Uterus (tissue), 4 donors: ENCODE measurements around the gene TMEM258. TPM values are rescaled to one million over a fixed set of nuclear protein-coding genes. Genes with fewer than 3 reads are reported as not detected.

ENCODE experiments used
- DNase-seq, 2 donors: peaks; one replicate each; pipeline ENCODE4 v3.0.0-alpha.2; 2019 to 2020
- H3K27ac ChIP-seq, 2 donors: fragments of 200-600 bp; sonication (generic); 1 replicate in 1 of 2; 2 replicates in 1 of 2; pipeline ENCODE4 v1.5.1; 2016 to 2018
- H3K27me3 ChIP-seq, 2 donors: fragments of 200-600 bp; sonication (generic); one replicate each; pipeline ENCODE4 v1.5.1; 2018 to 2019; ENCODE audit warnings: control low read depth in 1 of 2
- H3K36me3 ChIP-seq, 2 donors: fragments of 200-600 bp; sonication (generic); one replicate each; pipeline ENCODE4 v1.5.1; 2019; ENCODE audit warnings: control low read depth in 1 of 2
- H3K4me1 ChIP-seq, 2 donors: fragments of 200-600 bp; sonication (generic); one replicate each; pipeline ENCODE4 v1.5.1; 2018 to 2019; ENCODE audit warnings: control low read depth in 1 of 2
- H3K4me3 ChIP-seq, 2 donors: fragments of 200-600 bp; sonication (generic); 1 replicate in 1 of 2; 2 replicates in 1 of 2; pipeline ENCODE4 v1.5.1; 2018 to 2019; ENCODE audit warnings: mild to moderate bottlenecking in 1 of 2
- H3K9me3 ChIP-seq, 2 donors: fragments of 200-600 bp; sonication (generic); one replicate each; pipeline ENCODE4 v1.5.1; 2019; ENCODE audit warnings: control low read depth in 1 of 2
- CTCF ChIP-seq, 4 experiments: fragments of 200-600 bp in 2 of 4; fragments of 450-650 bp in 2 of 4; sonication (generic) in 2 of 4; IDR thresholded peaks; one replicate each; pipeline ENCODE4 v1.5.1; 2016 to 2019; ENCODE audit warnings: antibody characterized with exemption in 4 of 4, mild to moderate bottlenecking in 2 of 4, moderate library complexity in 1 of 4
- POLR2A ChIP-seq, 2 donors: fragments of 450-650 bp; IDR thresholded peaks; one replicate each; pipeline ENCODE4 v1.6.1; 2016; ENCODE audit warnings: antibody characterized with exemption in 2 of 2, mild to moderate bottlenecking in 1 of 2, moderate library complexity in 1 of 2
- intact Hi-C: fragments of 100-400 bp; cut with DNase I; formaldehyde crosslinking; loops from one replicate; pipeline ENCODE4 v1.15.1; 2023; ENCODE audit warnings: low total_unique reads
- total RNA-seq, 4 donors: library from RNA; depleted of rRNA in 3 of 4; stranded (reverse); fragments of >200 nt in 3 of 4; gene quantifications; one replicate each; pipeline versions ENCODE4 v1.1.0 to v1.2.4, GENCODE V29; 2014 to 2023
- donor health status: DM: yes; HTN: yes; CAD: no.

The TMEM258 gene
- total RNA-seq, 4 donors from 2014 or later = 14.6 to 96.9 (median 38.7) TPM

GRCh38 chr11:61776561-61777075, 15.8 kb downstream of the TMEM258 start:
- H3K27ac ChIP-seq = peak overlapping the region in 1 of 2 donors; percentile 52
- H3K4me1 ChIP-seq = peaks cover 0 to 4% of the 10 kb centered on the region in 2 donors
- H3K27me3 ChIP-seq = no peaks in the 10 kb centered on the region
- no peak overlapping the region for H3K4me3 ChIP-seq
- TF ChIP-seq POLR2A (IDR thresholded peaks at IDR 0.05) (no peak), CTCF (IDR thresholded peaks at IDR 0.05) (peak; percentile 47 to 52 (median 48))
- H3K9me3 ChIP-seq = no peaks in the 10 kb centered on the region
- no peak for DNase-seq
- H3K36me3 ChIP-seq = no peaks in the 10 kb centered on the region
- intact Hi-C loops = no loop called here

GRCh38 chr11:61775606-61776554, 16.5 kb downstream of the TMEM258 start:
- Histone ChIP-seq H3K4me1 (peaks cover 0 to 4% of the 10 kb centered on the region in 2 donors), H3K27me3 (no peaks in the 10 kb centered on the region), H3K36me3 (no peaks in the 10 kb centered on the region), H3K9me3 (no peaks in the 10 kb centered on the region), H3K27ac (peak overlapping the region; percentile 67 to 80), H3K4me3 (no peak overlapping the region)
- TF ChIP-seq CTCF (IDR thresholded peaks at IDR 0.05) = no peak
- TF ChIP-seq POLR2A (IDR thresholded peaks at IDR 0.05) = no peak
- no peak for DNase-seq
- intact Hi-C loops = no loop called here

- Histone ChIP-seq H3K4me3 (no peak overlapping the region), H3K36me3 (no peaks in the 10 kb centered on the region), H3K27me3 (no peaks in the 10 kb centered on the region), H3K4me1 (peaks cover 0 to 4% of the 10 kb centered on the region in 2 donors), H3K9me3 (no peaks in the 10 kb centered on the region), H3K27ac (peak overlapping the region; percentile 57 to 80)
- DNase-seq = no peak
- no peak for TF ChIP-seq CTCF (IDR thresholded peaks at IDR 0.05)
- TF ChIP-seq POLR2A (IDR thresholded peaks at IDR 0.05) = no peak
- intact Hi-C loops = no loop called here
These were observed 17.3 kb downstream of the TMEM258 start for GRCh38 chr11:61775106-61775505.

- peaks cover 0 to 4% of the 10 kb centered on the region in 2 donors for H3K4me1 ChIP-seq
- DNase-seq = peak; percentile 58 to 78
- intact Hi-C loops = no loop called here
- TF ChIP-seq POLR2A (IDR thresholded peaks at IDR 0.05) (no peak), CTCF (IDR thresholded peaks at IDR 0.05) (no peak)
- no peak overlapping the region for H3K4me3 ChIP-seq
- H3K27me3 ChIP-seq = no peaks in the 10 kb centered on the region
- H3K9me3 ChIP-seq = no peaks in the 10 kb centered on the region
- peak overlapping the region; percentile 72 to 80 for H3K27ac ChIP-seq
- H3K36me3 ChIP-seq = no peaks in the 10 kb centered on the region
These were observed 18.0 kb downstream of the TMEM258 start for GRCh38 chr11:61774411-61774810.

- peak overlapping the region; percentile 72 to 80 for H3K27ac ChIP-seq
- H3K9me3 ChIP-seq = no peaks in the 10 kb centered on the region
- intact Hi-C loops = no loop called here
- H3K27me3 ChIP-seq = no peaks in the 10 kb centered on the region
- peaks cover 0 to 4% of the 10 kb centered on the region in 2 donors for H3K4me1 ChIP-seq
- H3K36me3 ChIP-seq = no peaks in the 10 kb centered on the region
- H3K4me3 ChIP-seq = no peak overlapping the region
- TF ChIP-seq POLR2A (IDR thresholded peaks at IDR 0.05) (no peak), CTCF (IDR thresholded peaks at IDR 0.05) (no peak)
- DNase-seq = no peak
These were observed 18.6 kb downstream of the TMEM258 start for GRCh38 chr11:61773809-61774208.
